Measurements from ENCODE around the gene ICE1.

The ICE1 gene

DNA sequence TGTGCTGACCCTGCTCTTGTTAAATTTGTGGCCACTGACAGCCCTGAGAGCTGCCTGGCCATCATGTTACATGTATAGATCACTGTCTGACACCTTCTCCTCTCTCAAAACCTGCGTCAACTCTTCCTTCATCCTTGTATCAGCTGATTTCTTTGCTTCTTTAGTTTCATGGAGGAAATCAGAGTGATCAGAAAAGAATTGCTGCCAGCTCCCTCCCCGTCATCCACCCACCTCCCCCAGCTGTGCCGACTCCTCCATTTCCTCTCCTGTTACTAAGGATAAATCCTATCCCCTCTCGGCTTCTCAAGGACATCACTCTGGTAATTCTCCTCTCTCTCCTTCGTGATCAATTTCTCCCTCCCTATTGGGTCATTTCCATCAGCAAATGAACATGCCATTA, 108.9 kb downstream of the ICE1 start:
- Histone ChIP-seq H3K27ac (ENCODE audit: insufficient read depth, low read length, poor library complexity, severe bottlenecking) (no peak overlapping the region), H3K4me3 (ENCODE audit: insufficient read depth, low read depth, low read length, poor library complexity, severe bottlenecking) (no peak overlapping the region), H3K27me3 (replicated peaks; ENCODE audit: control insufficient read depth, insufficient read depth, low read length, poor library complexity, severe bottlenecking) (no peaks in the 10 kb centered on the region), H3K4me1 (ENCODE audit: control insufficient read depth, insufficient read depth, low read length, poor library complexity, severe bottlenecking) (no peaks in the 10 kb centered on the region), H3K36me3 (ENCODE audit: control insufficient read depth, insufficient read depth, low read length) (no peaks in the 10 kb centered on the region), H3K9me3 (ENCODE audit: control insufficient read depth, low read length) (no peaks in the 10 kb centered on the region)
- DNase-seq = no peak

DNA sequence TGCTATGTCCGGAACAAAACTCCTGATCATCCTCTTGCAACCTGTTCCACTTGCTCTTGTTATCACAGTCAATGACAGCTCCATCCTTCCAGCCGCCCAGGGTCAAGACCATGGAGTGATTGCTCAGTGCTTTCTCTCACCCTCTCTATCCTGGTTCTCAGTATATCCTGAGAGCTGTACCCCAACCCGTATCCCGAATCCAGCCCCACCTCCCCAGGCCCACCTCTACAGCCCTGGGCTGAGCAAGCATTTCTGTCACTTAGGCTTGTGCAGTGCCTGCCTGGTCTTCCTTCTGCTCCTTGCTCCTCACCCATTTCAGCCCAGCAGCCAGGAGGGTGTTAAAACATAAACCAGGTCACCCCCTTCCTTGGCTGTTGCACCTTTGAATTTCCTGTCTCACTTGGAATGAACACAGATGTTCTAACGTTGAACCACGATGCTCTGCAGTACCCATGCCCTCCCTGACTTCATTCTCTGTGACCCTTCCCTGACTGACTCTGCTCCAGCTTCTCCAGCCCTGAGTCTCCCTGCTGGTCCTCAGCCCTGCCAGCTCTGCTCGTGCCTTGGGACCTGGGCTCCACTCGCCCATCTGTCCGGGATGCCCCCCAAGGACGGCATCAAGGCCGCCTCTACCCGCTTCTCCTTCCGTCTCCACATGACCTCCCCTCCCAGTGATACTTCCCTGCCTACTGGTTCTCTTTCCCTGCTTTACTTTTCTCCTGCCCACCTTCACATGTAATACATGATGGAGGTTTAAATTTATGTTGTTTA, 110.0 kb downstream of the ICE1 start:
- no peaks in the 10 kb centered on the region for H3K36me3 ChIP-seq (ENCODE audit: control insufficient read depth, insufficient read depth, low read length)
- no peak overlapping the region for H3K4me3 ChIP-seq (ENCODE audit: insufficient read depth, low read depth, low read length, poor library complexity, severe bottlenecking)
- H3K27me3 ChIP-seq (replicated peaks; ENCODE audit: control insufficient read depth, insufficient read depth, low read length, poor library complexity, severe bottlenecking) = no peaks in the 10 kb centered on the region
- no peaks in the 10 kb centered on the region for H3K4me1 ChIP-seq (ENCODE audit: control insufficient read depth, insufficient read depth, low read length, poor library complexity, severe bottlenecking)
- no peaks in the 10 kb centered on the region for H3K9me3 ChIP-seq (ENCODE audit: control insufficient read depth, low read length)
- no peak for DNase-seq
- H3K27ac ChIP-seq (ENCODE audit: insufficient read depth, low read length, poor library complexity, severe bottlenecking) = no peak overlapping the region

DNA sequence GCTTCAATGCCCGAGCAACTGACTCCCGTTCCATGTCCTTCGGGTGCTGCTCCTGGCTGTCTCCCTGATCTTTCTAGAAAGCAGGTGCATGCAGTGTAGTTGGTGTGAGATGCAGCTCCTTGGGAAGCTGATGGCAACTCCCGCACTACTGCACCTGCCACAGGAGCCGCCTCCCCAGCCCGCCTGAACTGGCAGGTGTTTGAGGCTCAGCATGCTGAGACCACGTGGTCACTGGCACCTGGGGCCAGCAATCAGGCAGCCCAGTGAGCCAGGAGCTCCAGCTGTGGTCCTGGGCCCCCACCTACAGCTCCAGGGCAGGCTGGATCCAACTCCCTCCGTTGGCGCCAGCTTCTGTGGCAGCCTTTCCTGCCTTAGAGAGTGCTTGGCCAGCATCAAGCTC, 111.5 kb downstream of the ICE1 start:
- Histone ChIP-seq H3K27ac (ENCODE audit: insufficient read depth, low read length, poor library complexity, severe bottlenecking) (no peak overlapping the region), H3K4me1 (ENCODE audit: control insufficient read depth, insufficient read depth, low read length, poor library complexity, severe bottlenecking) (no peaks in the 10 kb centered on the region), H3K36me3 (ENCODE audit: control insufficient read depth, insufficient read depth, low read length) (no peaks in the 10 kb centered on the region), H3K27me3 (replicated peaks; ENCODE audit: control insufficient read depth, insufficient read depth, low read length, poor library complexity, severe bottlenecking) (no peaks in the 10 kb centered on the region), H3K9me3 (ENCODE audit: control insufficient read depth, low read length) (no peaks in the 10 kb centered on the region), H3K4me3 (ENCODE audit: insufficient read depth, low read depth, low read length, poor library complexity, severe bottlenecking) (no peak overlapping the region)
- no peak for DNase-seq

DNA sequence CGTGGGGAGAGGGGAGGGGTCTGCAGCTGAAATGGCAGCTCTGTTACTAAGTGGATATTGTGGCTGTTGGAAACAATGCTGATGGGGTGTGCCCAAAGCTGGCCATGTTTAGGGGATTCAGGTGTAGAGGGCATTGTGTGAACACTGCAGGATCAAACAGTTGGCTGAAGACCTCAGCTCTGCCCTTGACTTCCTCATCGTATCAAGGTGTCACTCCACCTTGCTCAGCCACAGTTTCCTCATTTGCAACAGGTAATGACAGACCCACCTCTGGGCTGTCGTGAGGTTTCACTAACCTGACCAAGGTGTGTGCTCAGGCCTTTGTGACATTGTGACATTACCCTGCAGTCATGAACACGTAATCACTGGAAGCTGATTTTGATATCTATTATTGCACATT, 111.9 kb downstream of the ICE1 start:
- Histone ChIP-seq H3K4me3 (ENCODE audit: insufficient read depth, low read depth, low read length, poor library complexity, severe bottlenecking) (no peak overlapping the region), H3K36me3 (ENCODE audit: control insufficient read depth, insufficient read depth, low read length) (no peaks in the 10 kb centered on the region), H3K4me1 (ENCODE audit: control insufficient read depth, insufficient read depth, low read length, poor library complexity, severe bottlenecking) (no peaks in the 10 kb centered on the region), H3K9me3 (ENCODE audit: control insufficient read depth, low read length) (no peaks in the 10 kb centered on the region), H3K27me3 (replicated peaks; ENCODE audit: control insufficient read depth, insufficient read depth, low read length, poor library complexity, severe bottlenecking) (no peaks in the 10 kb centered on the region), H3K27ac (ENCODE audit: insufficient read depth, low read length, poor library complexity, severe bottlenecking) (no peak overlapping the region)
- DNase-seq = no peak

DNA sequence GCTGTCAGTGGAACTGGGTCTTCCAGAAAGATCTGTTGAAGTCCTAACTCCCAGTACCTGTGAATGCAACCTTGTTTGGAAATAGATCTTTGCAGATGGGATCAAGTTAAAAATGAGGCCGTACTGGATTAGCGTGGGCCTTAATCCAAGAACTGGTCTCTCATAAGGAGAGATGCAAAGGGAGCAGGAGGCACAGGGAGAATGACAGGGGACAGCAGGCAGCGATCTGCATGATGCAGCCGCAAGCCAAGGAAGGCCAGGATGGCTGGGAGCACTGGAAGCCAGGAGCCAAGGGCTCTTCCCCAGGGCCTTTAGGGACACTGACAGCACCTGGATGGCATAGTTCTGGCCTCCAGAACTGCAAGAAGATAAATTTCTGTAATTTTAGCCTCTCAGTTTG, 114.4 kb downstream of the ICE1 start:
- H3K9me3 ChIP-seq (ENCODE audit: control insufficient read depth, low read length) = no peaks in the 10 kb centered on the region
- DNase-seq = no peak
- H3K4me1 ChIP-seq (ENCODE audit: control insufficient read depth, insufficient read depth, low read length, poor library complexity, severe bottlenecking) = no peaks in the 10 kb centered on the region
- no peak overlapping the region for H3K27ac ChIP-seq (ENCODE audit: insufficient read depth, low read length, poor library complexity, severe bottlenecking)
- H3K36me3 ChIP-seq (ENCODE audit: control insufficient read depth, insufficient read depth, low read length) = no peaks in the 10 kb centered on the region
- no peaks in the 10 kb centered on the region for H3K27me3 ChIP-seq (replicated peaks; ENCODE audit: control insufficient read depth, insufficient read depth, low read length, poor library complexity, severe bottlenecking)
- no peak overlapping the region for H3K4me3 ChIP-seq (ENCODE audit: insufficient read depth, low read depth, low read length, poor library complexity, severe bottlenecking)

DNA sequence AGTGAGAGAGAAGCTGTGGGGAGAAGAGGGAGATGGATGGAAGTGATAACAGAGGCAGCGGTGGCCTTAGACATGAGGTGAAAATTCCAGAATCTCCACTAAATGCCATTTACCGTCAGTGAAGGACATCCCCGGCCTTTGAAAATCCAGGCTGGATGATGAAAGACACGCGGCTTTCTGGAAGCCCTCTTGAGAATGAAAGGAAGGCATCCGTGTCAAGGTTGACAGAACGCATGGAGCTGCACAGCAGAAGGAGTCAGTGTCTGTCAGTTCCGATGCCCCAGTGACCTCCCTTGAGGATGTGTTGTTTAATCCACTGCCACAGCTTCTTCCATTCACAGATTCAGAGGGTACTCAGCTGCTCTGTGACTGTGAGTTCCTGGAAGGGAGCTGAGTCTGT, 114.9 kb downstream of the ICE1 start:
- Histone ChIP-seq H3K27ac (ENCODE audit: insufficient read depth, low read length, poor library complexity, severe bottlenecking) (no peak overlapping the region), H3K4me3 (ENCODE audit: insufficient read depth, low read depth, low read length, poor library complexity, severe bottlenecking) (no peak overlapping the region), H3K9me3 (ENCODE audit: control insufficient read depth, low read length) (no peaks in the 10 kb centered on the region), H3K27me3 (replicated peaks; ENCODE audit: control insufficient read depth, insufficient read depth, low read length, poor library complexity, severe bottlenecking) (no peaks in the 10 kb centered on the region), H3K4me1 (ENCODE audit: control insufficient read depth, insufficient read depth, low read length, poor library complexity, severe bottlenecking) (no peaks in the 10 kb centered on the region), H3K36me3 (ENCODE audit: control insufficient read depth, insufficient read depth, low read length) (no peaks in the 10 kb centered on the region)
- no peak for DNase-seq

DNA sequence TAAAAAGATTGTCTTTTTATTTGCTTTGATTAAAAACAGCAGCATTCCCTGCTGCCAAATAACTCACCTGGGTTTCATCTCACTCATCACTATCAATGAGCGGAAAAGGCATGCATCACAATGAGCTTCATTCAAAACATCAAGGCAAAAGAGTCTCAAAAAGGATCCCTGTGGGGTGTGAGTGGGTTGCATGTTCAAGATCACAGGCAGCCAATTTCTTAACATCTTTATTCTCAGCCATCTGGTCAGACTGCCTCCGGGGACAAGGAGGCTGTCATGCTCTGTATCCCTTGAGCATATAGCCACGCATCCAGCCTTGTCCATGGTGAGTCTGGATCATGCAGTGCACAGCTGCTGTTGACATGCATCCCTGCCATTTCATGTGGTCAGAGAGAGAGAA, 117.1 kb downstream of the ICE1 start:
- no peaks in the 10 kb centered on the region for H3K9me3 ChIP-seq (ENCODE audit: control insufficient read depth, low read length)
- no peak for DNase-seq
- no peaks in the 10 kb centered on the region for H3K36me3 ChIP-seq (ENCODE audit: control insufficient read depth, insufficient read depth, low read length)
- no peaks in the 10 kb centered on the region for H3K27me3 ChIP-seq (replicated peaks; ENCODE audit: control insufficient read depth, insufficient read depth, low read length, poor library complexity, severe bottlenecking)
- no peak overlapping the region for H3K27ac ChIP-seq (ENCODE audit: insufficient read depth, low read length, poor library complexity, severe bottlenecking)
- H3K4me1 ChIP-seq (ENCODE audit: control insufficient read depth, insufficient read depth, low read length, poor library complexity, severe bottlenecking) = no peaks in the 10 kb centered on the region
- H3K4me3 ChIP-seq (ENCODE audit: insufficient read depth, low read depth, low read length, poor library complexity, severe bottlenecking) = no peak overlapping the region
